D341Med (cell line): ENCODE results near the gene TRAF3.
A peak's percentile ranks its signal among the peaks of the same experiment; 100 is the strongest.
"Not testable (repeated sequence)": the region's sequence is repeated elsewhere in the genome, so short reads cannot be mapped to it uniquely, and the experiment has no call there.

Experiments
- DNase-seq: peaks from one replicate; pipeline ENCODE4 v3.0.0; 2012; ENCODE audit warnings: low spot score

The TRAF3 gene

GRCh38 chr14:102829016-102829548, 51.8 kb downstream of the TRAF3 start:
- no peak for DNase-seq

- DNase-seq, result no peak
Observed at GRCh38 chr14:102830474-102831045, 53.3 kb downstream of the TRAF3 start.

- DNase-seq, result no peak
Observed at GRCh38 chr14:102831163-102831804, 54.0 kb downstream of the TRAF3 start.

- DNase-seq, result no peak
Observed at GRCh38 chr14:102833341-102833740, 56.1 kb downstream of the TRAF3 start.

GRCh38 chr14:102833991-102834390, 56.7 kb downstream of the TRAF3 start:
- DNase-seq, result no peak

- no peak for DNase-seq
Observed at GRCh38 chr14:102835959-102836358, 58.7 kb downstream of the TRAF3 start.

- not testable (repeated sequence) for DNase-seq
Observed at GRCh38 chr14:102837120-102837519, 59.9 kb downstream of the TRAF3 start.

GRCh38 chr14:102838501-102838900, 61.3 kb downstream of the TRAF3 start:
- DNase-seq, result no peak

GRCh38 chr14:102840115-102840514, 62.9 kb downstream of the TRAF3 start:
- no peak for DNase-seq

- DNase-seq, result no peak
Observed at GRCh38 chr14:102840771-102841528, 63.7 kb downstream of the TRAF3 start.

- DNase-seq, result peak; percentile 65
Observed at GRCh38 chr14:102848830-102849525, 71.7 kb downstream of the TRAF3 start.

GRCh38 chr14:102849526-102850379, 72.5 kb downstream of the TRAF3 start:
- peak; percentile 48 for DNase-seq

- DNase-seq, result no peak
Observed at GRCh38 chr14:102853648-102854047, 76.4 kb downstream of the TRAF3 start.

GRCh38 chr14:102854091-102854703, 76.9 kb downstream of the TRAF3 start:
- no peak for DNase-seq

GRCh38 chr14:102856179-102856578, 78.9 kb downstream of the TRAF3 start:
- no peak for DNase-seq

GRCh38 chr14:102857444-102857843, 80.2 kb downstream of the TRAF3 start:
- no peak for DNase-seq

GRCh38 chr14:102859911-102860310, 82.7 kb downstream of the TRAF3 start:
- no peak for DNase-seq

- no peak for DNase-seq
Observed at GRCh38 chr14:102862154-102862773, 85.0 kb downstream of the TRAF3 start.

GRCh38 chr14:102863381-102863780, 86.1 kb downstream of the TRAF3 start:
- DNase-seq, result no peak

GRCh38 chr14:102865916-102866315, 88.7 kb downstream of the TRAF3 start:
- DNase-seq, result not testable (repeated sequence)
